ENCODE results near the gene PRDM2. TPM values are rescaled to one million over a fixed set of nuclear protein-coding genes. Genes with fewer than 3 reads are reported as not detected.

The PRDM2 gene
- polyA plus RNA-seq, 1 of the 3 experiments (the other 2 are of a cell fraction), result 7.2 TPM

GRCh38 chr1:13753636-13754402 lies 53.8 kb downstream of the PRDM2 start:
- peaks cover 1% of the 10 kb centered on the region for H3F3A ChIP-seq (replicated peaks; ENCODE audit: insufficient read depth)
- ChIA-PET CTCF (interaction anchor here (3.0 kb wide), 1 partner anchor 11 kb away, joined by 6 read pairs; no protein-coding TSS in a partner anchor), POLR2A (no interaction called here)
- peaks cover 92% of the 10 kb centered on the region for H3K79me2 ChIP-seq (ENCODE audit: insufficient read depth)
- no peak overlapping the region for H3K9ac ChIP-seq
- no peaks in the 10 kb centered on the region for H3K9me2 ChIP-seq
- H4K20me1 ChIP-seq (ENCODE audit: insufficient read depth), result peaks cover 83% of the 10 kb centered on the region
- no peak overlapping the region for H3K27ac ChIP-seq (ENCODE audit: low read depth in 2 of 2, low read length in 1 of 2)
- H3K4me2 ChIP-seq, result no peak overlapping the region
- peaks cover 19 to 29% of the 10 kb centered on the region in 2 experiments for H3K4me1 ChIP-seq (ENCODE audit: control insufficient read depth in 1 of 2, insufficient read depth in 2 of 2, low read depth in 1 of 2, low read length in 1 of 2)
- H2AFZ ChIP-seq (ENCODE audit: low read depth), result no peak overlapping the region
- H3K4me3 ChIP-seq (ENCODE audit: low read depth in 2 of 2, low read length in 1 of 2), result no peak overlapping the region
- no peaks in the 10 kb centered on the region for H3K9me3 ChIP-seq
- peaks cover 0 to 5% of the 10 kb centered on the region in 2 experiments for H3K36me3 ChIP-seq (replicated peaks in 1 of 2; ENCODE audit: control insufficient read depth in 1 of 2, insufficient read depth in 2 of 2, low read length in 1 of 2)
- 87% methylated on average over 4 of the region's 5 CpGs for WGBS (ENCODE audit: low lambda C conversion rate)
- no peaks in the 10 kb centered on the region for H3K27me3 ChIP-seq (ENCODE audit: insufficient read depth)
- TF ChIP-seq, protein P1, sequence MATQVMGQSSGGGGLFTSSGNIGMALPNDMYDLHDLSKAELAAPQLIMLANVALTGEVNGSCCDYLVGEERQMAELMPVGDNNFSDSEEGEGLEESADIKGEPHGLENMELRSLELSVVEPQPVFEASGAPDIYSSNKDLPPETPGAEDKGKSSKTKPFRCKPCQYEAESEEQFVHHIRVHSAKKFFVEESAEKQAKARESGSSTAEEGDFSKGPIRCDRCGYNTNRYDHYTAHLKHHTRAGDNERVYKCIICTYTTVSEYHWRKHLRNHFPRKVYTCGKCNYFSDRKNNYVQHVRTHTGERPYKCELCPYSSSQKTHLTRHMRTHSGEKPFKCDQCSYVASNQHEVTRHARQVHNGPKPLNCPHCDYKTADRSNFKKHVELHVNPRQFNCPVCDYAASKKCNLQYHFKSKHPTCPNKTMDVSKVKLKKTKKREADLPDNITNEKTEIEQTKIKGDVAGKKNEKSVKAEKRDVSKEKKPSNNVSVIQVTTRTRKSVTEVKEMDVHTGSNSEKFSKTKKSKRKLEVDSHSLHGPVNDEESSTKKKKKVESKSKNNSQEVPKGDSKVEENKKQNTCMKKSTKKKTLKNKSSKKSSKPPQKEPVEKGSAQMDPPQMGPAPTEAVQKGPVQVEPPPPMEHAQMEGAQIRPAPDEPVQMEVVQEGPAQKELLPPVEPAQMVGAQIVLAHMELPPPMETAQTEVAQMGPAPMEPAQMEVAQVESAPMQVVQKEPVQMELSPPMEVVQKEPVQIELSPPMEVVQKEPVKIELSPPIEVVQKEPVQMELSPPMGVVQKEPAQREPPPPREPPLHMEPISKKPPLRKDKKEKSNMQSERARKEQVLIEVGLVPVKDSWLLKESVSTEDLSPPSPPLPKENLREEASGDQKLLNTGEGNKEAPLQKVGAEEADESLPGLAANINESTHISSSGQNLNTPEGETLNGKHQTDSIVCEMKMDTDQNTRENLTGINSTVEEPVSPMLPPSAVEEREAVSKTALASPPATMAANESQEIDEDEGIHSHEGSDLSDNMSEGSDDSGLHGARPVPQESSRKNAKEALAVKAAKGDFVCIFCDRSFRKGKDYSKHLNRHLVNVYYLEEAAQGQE (IDR thresholded peaks at IDR 0.05; ENCODE audit: low read depth, low read length), result no peak
- TF ChIP-seq IRF3 (IDR thresholded peaks at IDR 0.05; ENCODE audit: low read depth, low read length), result no peak
- no peak for TF ChIP-seq POLR2AphosphoS5 (IDR thresholded peaks at IDR 0.05; ENCODE audit: low read depth, low read length)
- no peak for TF ChIP-seq RFX5 (IDR thresholded peaks at IDR 0.05; ENCODE audit: low read length)
- TF ChIP-seq EP300 (IDR thresholded peaks at IDR 0.05; ENCODE audit: borderline replicate concordance in 1 of 2, low read depth in 1 of 2, low read length in 1 of 2), result no peak
- TF ChIP-seq TCF12 (IDR thresholded peaks at IDR 0.05), result no peak
- TF ChIP-seq, protein P2, sequence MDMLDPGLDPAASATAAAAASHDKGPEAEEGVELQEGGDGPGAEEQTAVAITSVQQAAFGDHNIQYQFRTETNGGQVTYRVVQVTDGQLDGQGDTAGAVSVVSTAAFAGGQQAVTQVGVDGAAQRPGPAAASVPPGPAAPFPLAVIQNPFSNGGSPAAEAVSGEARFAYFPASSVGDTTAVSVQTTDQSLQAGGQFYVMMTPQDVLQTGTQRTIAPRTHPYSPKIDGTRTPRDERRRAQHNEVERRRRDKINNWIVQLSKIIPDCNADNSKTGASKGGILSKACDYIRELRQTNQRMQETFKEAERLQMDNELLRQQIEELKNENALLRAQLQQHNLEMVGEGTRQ (IDR thresholded peaks at IDR 0.05; ENCODE audit: borderline replicate concordance, low read depth, low read length), result no peak
- TF ChIP-seq, protein P3, sequence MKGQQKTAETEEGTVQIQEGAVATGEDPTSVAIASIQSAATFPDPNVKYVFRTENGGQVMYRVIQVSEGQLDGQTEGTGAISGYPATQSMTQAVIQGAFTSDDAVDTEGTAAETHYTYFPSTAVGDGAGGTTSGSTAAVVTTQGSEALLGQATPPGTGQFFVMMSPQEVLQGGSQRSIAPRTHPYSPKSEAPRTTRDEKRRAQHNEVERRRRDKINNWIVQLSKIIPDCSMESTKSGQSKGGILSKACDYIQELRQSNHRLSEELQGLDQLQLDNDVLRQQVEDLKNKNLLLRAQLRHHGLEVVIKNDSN (IDR thresholded peaks at IDR 0.05; ENCODE audit: borderline replicate concordance, low read depth), result no peak
- TF ChIP-seq, protein P4, sequence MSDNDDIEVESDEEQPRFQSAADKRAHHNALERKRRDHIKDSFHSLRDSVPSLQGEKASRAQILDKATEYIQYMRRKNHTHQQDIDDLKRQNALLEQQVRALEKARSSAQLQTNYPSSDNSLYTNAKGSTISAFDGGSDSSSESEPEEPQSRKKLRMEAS (IDR thresholded peaks at IDR 0.05; ENCODE audit: low read depth), result no peak
- no peak for DNase-seq
